Thymus (tissue), 11 donors: ENCODE data around the gene TRIM66. TPM values are rescaled to one million over a fixed set of nuclear protein-coding genes. Genes with fewer than 3 reads are reported as not detected.

Source experiments
- DNase-seq, 9 donors: peaks; one replicate each; pipeline ENCODE4 v3.0.0-alpha.2; 2013; ENCODE audit warnings: low spot score in 9 of 9, low read depth in 6 of 9, missing footprints in 1 of 9
- H3K27ac ChIP-seq, 2 donors: one replicate each; pipeline ENCODE4 v1.5.1; 2013; ENCODE audit warnings: control low read depth in 1 of 2, low read depth in 1 of 2, low read length in 1 of 2, mild to moderate bottlenecking in 1 of 2, moderate library complexity in 1 of 2
- H3K27me3 ChIP-seq, 2 donors: one replicate each; pipeline ENCODE4 v1.5.1; 2013; ENCODE audit warnings: low read length in 1 of 2; ENCODE audit not compliant: control insufficient read depth in 2 of 2, insufficient read depth in 1 of 2
- H3K36me3 ChIP-seq, 2 donors: one replicate each; pipeline ENCODE4 v1.5.1; 2013; ENCODE audit warnings: low read length in 1 of 2, mild to moderate bottlenecking in 1 of 2, moderate library complexity in 1 of 2; ENCODE audit not compliant: control insufficient read depth in 2 of 2, insufficient read depth in 2 of 2
- H3K4me1 ChIP-seq, 2 donors: one replicate each; pipeline ENCODE4 v1.5.1; 2013; ENCODE audit warnings: low read length in 2 of 2; ENCODE audit not compliant: control insufficient read depth in 2 of 2, insufficient read depth in 2 of 2
- H3K4me3 ChIP-seq, 2 donors: one replicate each; pipeline ENCODE4 v1.5.1; 2013; ENCODE audit warnings: low read length in 2 of 2, control low read depth in 1 of 2, mild to moderate bottlenecking in 1 of 2
- H3K9me3 ChIP-seq, 2 donors: one replicate each; pipeline ENCODE4 v1.5.1; 2013; ENCODE audit warnings: low read length in 1 of 2, mild to moderate bottlenecking in 1 of 2; ENCODE audit not compliant: control insufficient read depth in 2 of 2, insufficient read depth in 1 of 2
- WGBS: extraction: QIAGEN DNeasy Blood & Tissue Kit; methylation state at CpG from one replicate; pipeline ENCODE4 v1.1.7; 2013; 5-methylcytosine and 5-hydroxymethylcytosine counted together
- polyA plus RNA-seq: library from polyadenylated mRNA; stranded (reverse); fragments of 200-250 nt; gene quantifications from one replicate; pipeline ENCODE4 v1.2.3, GENCODE V29; 2013
- total RNA-seq: library from RNA; stranded (reverse); fragments of 120-200 nt; gene quantifications from one replicate; pipeline ENCODE4 v1.2.4, GENCODE V29; 2013
- donor health status: healthy.

Gene TRIM66
- total and polyA plus RNA-seq, 2 donors: 2.7 to 4.6 TPM

DNA sequence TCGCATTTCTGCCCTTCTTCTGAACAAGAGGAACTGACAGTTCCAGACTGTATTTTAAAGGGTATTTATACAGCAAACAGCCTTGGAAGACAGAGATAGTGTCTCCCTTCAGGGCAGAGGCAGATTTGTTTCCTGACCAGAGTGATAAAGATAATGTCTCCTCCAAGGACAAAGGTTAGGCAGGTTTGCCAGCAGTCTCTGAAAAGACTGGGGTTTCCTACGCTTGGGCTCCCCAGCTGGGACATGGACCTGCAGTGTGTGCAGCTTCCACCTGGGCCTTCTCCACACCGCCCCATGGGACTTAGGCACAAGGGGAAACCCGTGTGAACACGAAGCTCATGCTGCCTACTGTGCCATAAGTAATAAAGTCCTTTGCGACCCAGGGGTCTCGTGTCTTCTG, 42.2 kb upstream of the TRIM66 start:
- Histone ChIP-seq H3K4me1 (peaks cover 0 to 2% of the 10 kb centered on the region in 2 donors), H3K9me3 (no peaks in the 10 kb centered on the region), H3K36me3 (no peaks in the 10 kb centered on the region), H3K4me3 (no peak overlapping the region), H3K27me3 (peaks cover 0 to 2% of the 10 kb centered on the region in 2 donors), H3K27ac (no peak overlapping the region)
- DNase-seq: no peak
- 96% methylated on average over 7 of the region's 7 CpGs for WGBS

DNA sequence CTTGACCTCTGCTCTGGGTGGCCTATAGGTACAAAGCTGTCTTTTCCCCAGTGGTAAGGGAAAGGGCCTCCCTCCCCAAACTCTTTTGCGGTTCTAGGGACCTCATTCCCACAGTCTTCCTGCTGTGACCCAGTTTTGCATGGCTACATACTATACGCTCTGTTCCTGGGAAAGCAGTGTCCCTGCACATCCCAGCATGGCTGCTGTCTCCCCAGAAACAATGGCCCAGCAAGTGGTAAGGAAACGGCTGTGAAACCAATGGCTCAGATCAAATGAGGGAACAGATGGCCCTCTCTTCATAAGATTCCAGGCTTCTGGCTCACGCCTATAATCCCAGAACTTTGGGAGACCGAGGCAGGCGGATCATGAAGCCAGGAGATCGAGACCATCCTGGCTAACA, 41.2 kb upstream of the TRIM66 start:
- Histone ChIP-seq H3K27me3 (peaks cover 0 to 2% of the 10 kb centered on the region in 2 donors), H3K4me3 (no peak overlapping the region), H3K9me3 (no peaks in the 10 kb centered on the region), H3K4me1 (peaks cover 0 to 2% of the 10 kb centered on the region in 2 donors), H3K27ac (no peak overlapping the region), H3K36me3 (no peaks in the 10 kb centered on the region)
- no peak for DNase-seq
- 97% methylated on average over 7 of the region's 7 CpGs for WGBS

DNA sequence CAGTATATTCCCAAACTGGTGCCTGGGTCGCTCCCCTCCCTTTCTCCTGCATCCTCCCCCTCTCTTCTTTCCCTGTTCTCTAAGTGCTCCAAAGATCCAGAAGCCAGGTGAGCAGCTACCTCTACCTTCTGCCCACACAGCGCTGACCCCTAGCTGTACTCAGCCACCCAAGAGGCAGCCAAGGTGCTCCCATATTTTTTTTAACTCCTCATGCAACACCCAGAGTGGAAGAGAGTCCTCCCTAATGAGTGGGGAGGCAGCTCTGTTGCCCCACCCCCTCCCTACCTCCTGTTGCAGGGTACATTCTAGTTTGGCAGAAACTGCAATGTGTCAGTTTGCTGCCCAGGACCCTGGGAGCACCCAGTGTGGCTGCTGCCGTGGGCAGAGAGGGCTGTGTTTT, 40.3 kb upstream of the TRIM66 start:
- DNase-seq: no peak
- peaks cover 0 to 2% of the 10 kb centered on the region in 2 donors for H3K27me3 ChIP-seq
- peaks cover 0 to 8% of the 10 kb centered on the region in 2 donors for H3K4me1 ChIP-seq
- H3K4me3 ChIP-seq: no peak overlapping the region
- H3K9me3 ChIP-seq: no peaks in the 10 kb centered on the region
- no peaks in the 10 kb centered on the region for H3K36me3 ChIP-seq
- no peak overlapping the region for H3K27ac ChIP-seq
- 95% methylated on average over 3 of the region's 3 CpGs for whole genome bisulfite sequencing

DNA sequence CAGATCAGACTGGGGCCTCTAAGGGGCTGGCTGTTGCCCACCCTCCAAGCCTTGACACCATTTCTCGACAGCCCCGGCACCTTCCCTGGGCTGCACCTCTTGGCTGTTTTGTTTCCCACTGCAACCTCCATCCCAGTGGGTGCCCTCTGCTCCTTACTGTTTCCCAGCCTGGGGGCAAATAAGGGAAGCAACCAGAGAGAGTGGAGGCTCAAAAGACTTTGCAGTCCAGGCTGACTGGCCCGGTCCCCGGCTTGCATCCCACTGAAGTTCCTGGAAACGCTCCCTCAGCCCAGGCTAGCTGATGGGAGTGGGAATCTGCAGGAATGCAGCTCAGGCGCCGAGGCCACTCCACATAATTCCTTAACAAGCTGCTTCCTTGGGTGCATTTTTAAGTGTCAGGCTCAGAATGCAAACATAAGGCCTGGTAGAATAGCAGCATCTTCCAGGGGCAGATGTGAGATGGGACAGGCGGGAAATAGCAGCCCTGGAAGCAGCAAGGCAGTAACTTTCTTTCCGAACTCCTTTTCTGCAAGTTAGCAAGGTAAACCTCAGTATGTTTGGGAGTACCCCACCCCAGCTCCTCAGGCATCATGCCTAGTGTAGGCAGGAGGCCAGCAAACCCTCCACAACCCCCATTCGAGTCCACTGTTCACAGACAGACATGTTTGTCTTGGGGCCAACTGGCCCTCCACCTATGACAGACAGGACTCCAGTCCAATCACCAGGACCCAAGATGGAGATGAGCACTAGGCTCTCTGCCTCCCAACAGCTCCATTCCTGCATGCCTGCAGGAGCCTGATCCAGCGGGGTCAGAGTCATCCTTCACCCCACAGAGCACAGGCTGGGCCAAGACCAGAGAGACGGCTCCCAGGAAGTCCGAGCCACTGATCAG, 39.4 kb upstream of the TRIM66 start:
- Histone ChIP-seq H3K4me3 (no peak overlapping the region), H3K9me3 (no peaks in the 10 kb centered on the region), H3K36me3 (no peaks in the 10 kb centered on the region), H3K4me1 (peaks cover 0 to 15% of the 10 kb centered on the region in 2 donors), H3K27me3 (peaks cover 0 to 2% of the 10 kb centered on the region in 2 donors), H3K27ac (no peak overlapping the region)
- no peak for DNase-seq
- 92% methylated on average over 13 of the region's 13 CpGs for WGBS

DNA sequence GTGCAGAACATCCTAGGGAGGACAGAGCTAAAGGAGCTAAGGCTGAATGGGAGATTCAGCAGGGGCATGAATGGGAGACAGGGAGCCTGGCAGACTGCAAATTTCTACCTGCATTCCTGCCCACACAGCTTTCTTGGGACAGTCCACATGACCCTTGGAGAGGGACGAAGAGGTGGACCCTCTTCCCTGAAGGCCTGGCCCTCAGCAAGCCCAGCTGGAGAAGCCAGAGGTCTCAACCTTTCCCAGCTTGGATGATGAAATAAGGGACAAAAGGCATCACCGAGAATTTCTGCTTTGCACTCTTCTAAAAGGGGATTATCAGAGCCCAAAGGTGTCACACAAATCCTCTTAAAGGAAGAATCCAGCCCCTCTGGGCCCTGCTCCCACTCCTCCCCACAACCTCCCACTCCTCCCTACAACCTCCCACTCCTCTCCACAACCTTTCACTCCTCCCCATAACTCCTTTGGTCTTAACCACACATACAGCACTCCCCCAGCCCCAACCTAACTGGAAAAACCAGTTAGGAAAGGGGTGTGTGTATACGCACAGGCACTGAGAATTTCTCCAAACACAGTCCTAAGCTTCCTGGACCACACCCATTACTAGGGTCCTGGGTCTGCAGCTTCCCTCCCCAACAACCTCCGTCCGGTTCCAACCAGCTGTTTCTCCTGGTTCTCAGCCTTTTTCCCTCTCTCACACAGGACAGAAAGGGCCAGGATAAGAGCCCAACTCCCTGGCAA, 38.6 kb upstream of the TRIM66 start:
- H3K9me3 ChIP-seq: no peaks in the 10 kb centered on the region
- H3K36me3 ChIP-seq: no peaks in the 10 kb centered on the region
- H3K27ac ChIP-seq: no peak overlapping the region
- peaks cover 0 to 2% of the 10 kb centered on the region in 2 donors for H3K27me3 ChIP-seq
- no peak overlapping the region for H3K4me3 ChIP-seq
- 89% methylated on average over 5 of the region's 5 CpGs for WGBS
- peaks cover 0 to 15% of the 10 kb centered on the region in 2 donors for H3K4me1 ChIP-seq
- DNase-seq: no peak

DNA sequence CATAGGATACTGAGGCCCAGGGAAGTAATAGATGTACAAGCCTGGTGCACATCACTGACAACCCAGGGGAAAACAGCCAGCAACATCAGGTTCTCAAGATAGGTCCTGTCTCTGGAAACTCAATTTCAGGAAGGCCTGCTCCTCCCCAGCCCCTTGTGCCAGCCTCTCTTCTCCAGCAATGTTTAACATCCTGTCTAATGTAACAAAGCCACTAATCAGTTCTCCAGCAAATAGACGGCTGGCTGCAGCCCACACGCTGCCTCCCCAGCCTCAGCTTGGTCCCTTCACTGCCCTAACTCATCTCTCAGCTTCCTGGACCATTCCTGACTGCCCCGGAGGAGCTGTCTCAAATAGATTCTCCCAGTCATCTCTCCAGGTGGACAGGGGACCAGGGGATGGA, 37.9 kb upstream of the TRIM66 start:
- H3K9me3 ChIP-seq: no peaks in the 10 kb centered on the region
- no peak overlapping the region for H3K4me3 ChIP-seq
- H3K27ac ChIP-seq: peak overlapping the region in 1 of 2 donors; percentile 15
- H3K27me3 ChIP-seq: peaks cover 0 to 2% of the 10 kb centered on the region in 2 donors
- no peaks in the 10 kb centered on the region for H3K36me3 ChIP-seq
- 78% methylated on average over 3 of the region's 3 CpGs for WGBS
- no peak for DNase-seq
- peaks cover 0 to 15% of the 10 kb centered on the region in 2 donors for H3K4me1 ChIP-seq

DNA sequence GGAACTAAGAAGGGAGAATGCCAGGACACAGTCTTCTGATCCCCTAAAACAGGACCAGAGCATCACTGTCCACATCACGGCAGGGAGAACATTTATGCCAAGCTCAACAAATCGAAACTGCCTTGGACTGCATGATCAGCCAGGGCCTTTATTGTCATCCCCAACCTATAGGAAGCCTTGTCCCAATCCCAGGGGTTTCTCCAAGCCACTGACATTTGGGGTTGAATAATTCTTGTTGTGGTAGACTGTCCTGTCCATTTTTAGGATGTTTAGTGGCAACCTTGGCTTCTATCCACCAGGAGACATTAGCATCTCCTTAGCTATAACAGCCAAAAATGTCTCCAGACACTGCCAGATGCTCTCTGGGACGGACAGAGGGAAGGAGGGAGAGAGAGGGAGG, 37.3 kb upstream of the TRIM66 start:
- peak overlapping the region in 1 of 2 donors; percentile 46 for H3K27ac ChIP-seq
- H3K27me3 ChIP-seq: peaks cover 0 to 2% of the 10 kb centered on the region in 2 donors
- no peaks in the 10 kb centered on the region for H3K9me3 ChIP-seq
- no peaks in the 10 kb centered on the region for H3K36me3 ChIP-seq
- peaks cover 0 to 15% of the 10 kb centered on the region in 2 donors for H3K4me1 ChIP-seq
- WGBS: 83% methylated on average over 3 of the region's 3 CpGs
- DNase-seq: no peak
- H3K4me3 ChIP-seq: no peak overlapping the region

DNA sequence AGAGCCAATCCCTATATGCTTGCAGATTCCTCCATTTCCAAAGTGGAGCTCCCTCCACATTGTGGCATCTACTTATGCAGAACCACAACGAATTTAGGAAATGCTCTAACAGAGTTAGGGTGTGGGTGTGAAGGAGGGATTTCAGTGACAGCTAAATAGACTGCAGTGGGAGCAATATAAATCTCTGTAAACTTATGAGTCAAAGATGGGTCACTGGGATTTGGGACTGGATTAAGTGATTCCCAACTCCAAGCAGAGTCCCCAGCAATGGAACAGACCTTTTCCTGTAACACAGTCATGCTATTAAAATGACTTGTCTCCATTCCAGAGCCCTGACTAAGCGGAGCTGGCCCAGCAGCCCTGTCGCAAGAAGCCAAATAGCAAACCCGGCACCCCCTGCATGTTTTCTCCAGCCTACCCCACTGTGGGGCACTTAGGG, 36.8 kb upstream of the TRIM66 start:
- no peak for DNase-seq
- H3K9me3 ChIP-seq: no peaks in the 10 kb centered on the region
- WGBS: 77% methylated on average over 4 of the region's 4 CpGs
- peaks cover 0 to 2% of the 10 kb centered on the region in 2 donors for H3K27me3 ChIP-seq
- peaks cover 0 to 15% of the 10 kb centered on the region in 2 donors for H3K4me1 ChIP-seq
- H3K36me3 ChIP-seq: no peaks in the 10 kb centered on the region
- no peak overlapping the region for H3K4me3 ChIP-seq
- no peak overlapping the region for H3K27ac ChIP-seq
